ENCODE measurements around the gene ADGRA1. TPM values are rescaled to one million over a fixed set of nuclear protein-coding genes. Genes with fewer than 3 reads are reported as not detected.
"Not testable (repeated sequence)": the region's sequence is repeated elsewhere in the genome, so short reads cannot be mapped to it uniquely, and the experiment has no call there.

ADGRA1 gene
- total RNA-seq, 4 donors from 2014 or later, result 0.07 to 1.0 TPM; not detected in 2

DNA sequence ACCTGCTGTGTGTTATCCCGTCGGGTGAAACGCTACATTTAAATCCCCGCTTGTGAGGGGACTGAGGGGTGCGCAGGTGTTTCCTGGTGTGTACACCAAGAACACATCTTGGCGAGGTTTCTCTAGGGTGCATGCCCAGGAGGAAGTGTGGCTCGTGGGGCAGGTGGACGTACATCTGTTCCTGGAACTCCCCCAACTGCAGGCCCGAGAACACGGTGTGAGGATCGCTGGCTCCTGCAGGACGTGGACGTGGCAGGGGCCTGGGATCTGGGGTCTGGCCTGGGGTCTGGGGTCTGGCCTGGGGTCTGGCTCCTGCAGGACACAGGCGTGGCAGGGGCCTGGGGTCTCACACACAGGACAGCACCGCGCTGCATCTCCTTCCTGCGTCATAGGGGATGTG is 82.4 kb downstream of the ADGRA1 start:
- H3K36me3 ChIP-seq, result no peaks in the 10 kb centered on the region
- no peak for DNase-seq
- H3K4me3 ChIP-seq, result no peak overlapping the region
- H3K27ac ChIP-seq, result no peak overlapping the region
- TF ChIP-seq, protein P1, sequence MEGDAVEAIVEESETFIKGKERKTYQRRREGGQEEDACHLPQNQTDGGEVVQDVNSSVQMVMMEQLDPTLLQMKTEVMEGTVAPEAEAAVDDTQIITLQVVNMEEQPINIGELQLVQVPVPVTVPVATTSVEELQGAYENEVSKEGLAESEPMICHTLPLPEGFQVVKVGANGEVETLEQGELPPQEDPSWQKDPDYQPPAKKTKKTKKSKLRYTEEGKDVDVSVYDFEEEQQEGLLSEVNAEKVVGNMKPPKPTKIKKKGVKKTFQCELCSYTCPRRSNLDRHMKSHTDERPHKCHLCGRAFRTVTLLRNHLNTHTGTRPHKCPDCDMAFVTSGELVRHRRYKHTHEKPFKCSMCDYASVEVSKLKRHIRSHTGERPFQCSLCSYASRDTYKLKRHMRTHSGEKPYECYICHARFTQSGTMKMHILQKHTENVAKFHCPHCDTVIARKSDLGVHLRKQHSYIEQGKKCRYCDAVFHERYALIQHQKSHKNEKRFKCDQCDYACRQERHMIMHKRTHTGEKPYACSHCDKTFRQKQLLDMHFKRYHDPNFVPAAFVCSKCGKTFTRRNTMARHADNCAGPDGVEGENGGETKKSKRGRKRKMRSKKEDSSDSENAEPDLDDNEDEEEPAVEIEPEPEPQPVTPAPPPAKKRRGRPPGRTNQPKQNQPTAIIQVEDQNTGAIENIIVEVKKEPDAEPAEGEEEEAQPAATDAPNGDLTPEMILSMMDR (IDR thresholded peaks at IDR 0.05), result no peak
- no peak for TF ChIP-seq POLR2A (IDR thresholded peaks at IDR 0.05)
- intact Hi-C loops (cut with DNase I; ENCODE audit: low total_unique reads), result no loop called here
- H3K4me1 ChIP-seq, result no peaks in the 10 kb centered on the region
- no peaks in the 10 kb centered on the region for H3K9me3 ChIP-seq
- no peaks in the 10 kb centered on the region for H3K27me3 ChIP-seq

DNA sequence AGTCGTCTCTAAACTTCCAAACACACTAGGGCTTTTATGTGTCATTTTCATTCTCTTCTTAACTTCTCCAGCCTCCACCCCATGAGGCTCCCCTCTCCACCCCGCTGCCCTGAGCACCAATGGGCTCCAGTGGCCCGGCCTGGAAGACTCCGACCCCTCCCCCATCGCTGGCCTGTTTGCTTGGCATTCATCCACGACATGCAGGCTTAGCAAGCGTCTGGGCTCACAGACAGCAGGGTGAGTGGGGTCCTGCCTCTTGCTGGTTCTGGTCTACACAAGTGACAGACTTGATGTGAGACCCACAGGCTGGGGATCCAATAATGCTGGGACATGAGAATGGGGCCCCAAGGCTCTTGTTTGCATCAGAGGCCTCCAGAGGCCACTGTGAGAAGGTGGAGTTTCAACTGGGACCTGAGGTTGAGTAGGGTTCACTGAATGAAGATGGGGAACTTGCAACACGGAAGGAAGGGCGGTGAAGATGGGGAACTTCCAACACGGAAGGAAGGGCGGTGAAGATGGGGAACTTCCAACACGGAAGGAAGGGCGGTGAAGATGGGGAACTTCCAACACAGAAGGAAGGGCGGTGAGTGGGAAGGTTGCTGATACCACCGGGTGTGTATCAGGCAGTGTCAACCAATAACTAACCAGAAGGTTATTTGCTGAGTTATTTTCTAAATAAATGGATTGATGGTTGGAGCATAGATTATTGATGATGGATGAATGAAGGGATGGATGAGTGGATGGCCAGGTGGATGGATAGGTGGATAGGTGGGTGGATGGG is 86.3 kb downstream of the ADGRA1 start:
- Histone ChIP-seq H3K4me1 (no peaks in the 10 kb centered on the region), H3K36me3 (no peaks in the 10 kb centered on the region), H3K27ac (no peak overlapping the region), H3K9me3 (no peaks in the 10 kb centered on the region), H3K4me3 (no peak overlapping the region), H3K27me3 (no peaks in the 10 kb centered on the region)
- DNase-seq, result no peak
- no peak for TF ChIP-seq POLR2A (IDR thresholded peaks at IDR 0.05)
- TF ChIP-seq, protein P1 (IDR thresholded peaks at IDR 0.05), result no peak
- intact Hi-C loops (cut with DNase I; ENCODE audit: low total_unique reads), result no loop called here

DNA sequence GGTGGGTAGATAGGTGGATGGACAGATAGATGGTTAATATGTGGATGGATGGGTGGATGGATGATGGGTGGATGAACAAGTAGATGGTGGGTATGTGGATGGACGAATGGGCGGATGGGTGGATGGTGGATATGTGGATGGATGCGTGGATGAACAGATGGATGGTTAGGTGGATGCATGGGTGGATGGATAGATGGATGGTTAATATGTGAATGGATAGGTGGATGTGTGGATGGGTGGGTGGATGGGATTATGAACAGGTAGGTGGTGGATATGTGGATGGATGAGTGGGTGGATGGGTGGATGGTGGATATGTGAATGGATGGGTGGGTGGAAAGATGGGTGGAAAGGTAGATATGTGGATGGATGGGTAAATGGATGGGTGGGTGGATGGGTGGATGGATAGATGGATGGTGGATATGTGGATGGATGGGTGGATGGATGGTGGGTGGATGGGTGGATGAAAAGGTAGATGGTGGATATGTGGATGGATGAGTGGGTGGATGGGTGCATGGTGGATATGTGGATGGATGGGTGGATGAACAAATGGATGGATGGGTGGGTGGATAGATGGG is 87.1 kb downstream of the ADGRA1 start:
- DNase-seq, result no peak
- no peak overlapping the region for H3K4me3 ChIP-seq
- no peaks in the 10 kb centered on the region for H3K9me3 ChIP-seq
- TF ChIP-seq, protein P1 (IDR thresholded peaks at IDR 0.05), result no peak
- no peak for TF ChIP-seq POLR2A (IDR thresholded peaks at IDR 0.05)
- no peaks in the 10 kb centered on the region for H3K27me3 ChIP-seq
- intact Hi-C loops (cut with DNase I; ENCODE audit: low total_unique reads), result no loop called here
- no peak overlapping the region for H3K27ac ChIP-seq
- H3K4me1 ChIP-seq, result no peaks in the 10 kb centered on the region
- H3K36me3 ChIP-seq, result no peaks in the 10 kb centered on the region

DNA sequence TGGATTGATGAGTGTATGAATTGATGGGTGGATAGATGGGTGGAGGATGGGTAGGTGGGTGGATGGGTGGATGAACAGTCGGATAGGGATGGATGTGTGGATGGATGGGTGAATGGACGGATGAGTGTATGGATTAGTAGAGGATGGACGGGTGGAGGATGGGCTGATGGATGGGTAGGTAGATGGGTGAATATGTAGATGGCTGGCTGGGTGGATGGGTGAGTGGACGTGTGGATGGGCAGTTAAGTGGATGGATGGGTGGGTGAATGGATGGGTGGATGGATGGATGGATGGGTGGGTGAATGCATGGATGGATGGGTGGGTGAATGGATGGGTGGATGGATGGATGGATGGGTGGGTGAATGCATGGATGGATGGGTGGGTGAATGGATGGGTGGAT is 87.9 kb downstream of the ADGRA1 start:
- H3K4me1 ChIP-seq; H3K36me3 ChIP-seq; H3K4me3 ChIP-seq; intact Hi-C loops (cut with DNase I; ENCODE audit: low total_unique reads); H3K27me3 ChIP-seq; H3K9me3 ChIP-seq; DNase-seq; H3K27ac ChIP-seq: not testable (repeated sequence)

DNA sequence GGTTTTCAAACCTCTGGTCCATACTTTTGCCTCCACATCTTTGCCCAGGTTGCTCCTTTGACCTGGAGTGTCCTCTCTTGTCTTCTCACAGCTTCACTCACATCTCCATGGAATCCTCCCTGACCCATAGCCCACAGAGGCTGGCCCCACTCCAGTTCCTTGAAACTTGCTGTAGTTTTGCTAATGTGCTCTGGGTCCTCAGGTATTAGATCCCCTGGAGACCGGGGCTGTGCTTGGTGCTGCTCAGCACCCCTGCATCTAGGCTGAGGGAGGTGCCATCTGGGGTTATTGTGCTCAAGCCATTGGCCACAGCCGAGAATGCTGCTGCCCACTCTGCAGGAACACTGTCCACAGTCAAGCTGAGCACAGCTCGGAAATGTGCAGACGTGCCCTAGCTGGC is 88.8 kb downstream of the ADGRA1 start:
- no peaks in the 10 kb centered on the region for H3K27me3 ChIP-seq
- no peak for DNase-seq
- H3K9me3 ChIP-seq, result no peaks in the 10 kb centered on the region
- no peak for TF ChIP-seq POLR2A (IDR thresholded peaks at IDR 0.05)
- H3K4me3 ChIP-seq, result no peak overlapping the region
- intact Hi-C loops (cut with DNase I; ENCODE audit: low total_unique reads), result no loop called here
- H3K36me3 ChIP-seq, result no peaks in the 10 kb centered on the region
- no peak overlapping the region for H3K27ac ChIP-seq
- no peaks in the 10 kb centered on the region for H3K4me1 ChIP-seq

DNA sequence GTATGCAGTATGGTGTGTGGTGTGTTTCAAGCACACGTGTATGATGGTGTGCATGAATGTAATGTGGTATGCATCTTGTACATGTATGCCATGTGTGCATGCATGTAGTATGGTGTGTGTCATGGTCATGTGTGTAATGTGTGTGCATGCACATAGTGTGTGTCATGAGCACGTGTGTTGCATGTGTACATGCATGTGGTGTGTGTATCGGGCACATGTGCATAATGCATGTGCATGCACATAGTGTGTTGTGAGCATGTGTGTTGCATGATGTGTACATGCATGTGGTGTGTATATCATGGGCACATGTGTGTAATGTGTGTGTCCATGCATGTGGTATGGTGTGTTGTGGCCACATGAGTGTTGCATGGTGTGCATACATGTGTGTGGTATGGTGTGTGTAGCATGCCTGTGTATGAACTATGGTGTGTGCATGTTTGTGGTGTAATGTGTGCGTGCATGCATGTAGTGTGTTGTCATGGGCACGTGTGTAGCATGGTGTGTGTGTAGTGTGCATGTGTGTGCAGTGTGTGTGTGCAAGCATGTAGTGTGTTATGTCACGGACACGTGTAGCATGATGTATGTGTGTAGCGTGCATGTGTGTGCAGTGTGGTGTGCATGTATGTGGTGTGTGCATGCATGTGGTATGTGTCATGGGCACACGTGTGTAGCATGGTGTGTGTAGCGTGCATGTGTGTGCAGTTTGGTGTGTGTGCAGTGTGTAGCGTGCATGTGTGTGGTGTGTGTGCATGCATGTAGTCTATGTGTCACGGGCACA is 89.8 kb downstream of the ADGRA1 start:
- Histone ChIP-seq H3K27ac (no peak overlapping the region), H3K27me3 (no peaks in the 10 kb centered on the region), H3K4me1 (no peaks in the 10 kb centered on the region), H3K36me3 (no peaks in the 10 kb centered on the region), H3K9me3 (no peaks in the 10 kb centered on the region), H3K4me3 (no peak overlapping the region)
- intact Hi-C loops (cut with DNase I; ENCODE audit: low total_unique reads), result no loop called here
- DNase-seq, result no peak
- no peak for TF ChIP-seq POLR2A (IDR thresholded peaks at IDR 0.05)
- TF ChIP-seq, protein P1 (IDR thresholded peaks at IDR 0.05), result no peak
